Astrocyte of the spinal cord (primary cell): ENCODE measurements around the gene HPGDS.
"Not testable (repeated sequence)": the region's sequence is repeated elsewhere in the genome, so short reads cannot be mapped to it uniquely, and the experiment has no call there.

Source experiments
- DNase-seq: peaks from one replicate; pipeline ENCODE4 v3.0.0; 2011; ENCODE audit warnings: low read depth, low spot score
- H3K4me3 ChIP-seq: 2 replicates; pipeline ENCODE4 v1.5.1; 2011; ENCODE audit warnings: low read depth, mild to moderate bottlenecking, low read length, moderate library complexity
- CTCF ChIP-seq: IDR thresholded peaks from 2 replicates; pipeline ENCODE4 v1.5.1; 2012; ENCODE audit warnings: low read depth, mild to moderate bottlenecking, low read length, inconsistent platforms
- in situ Hi-C: cut with HindIII; loops from 2 replicates; pipeline ENCODE4 v1.10.0; 2017; ENCODE audit warnings: low sequenced_read_pairs

Gene HPGDS

GRCh38 chr4:94334962-94335361 is 7.7 kb downstream of the HPGDS start:
- DNase-seq: no peak
- in situ Hi-C loops: no loop called here
- no peak overlapping the region for H3K4me3 ChIP-seq
- no peak for TF ChIP-seq CTCF

GRCh38 chr4:94334476-94334875 is 8.2 kb downstream of the HPGDS start:
- in situ Hi-C loops: no loop called here
- H3K4me3 ChIP-seq: no peak overlapping the region
- no peak for DNase-seq
- TF ChIP-seq CTCF: no peak

- no peak for TF ChIP-seq CTCF
- no peak overlapping the region for H3K4me3 ChIP-seq
- no peak for DNase-seq
- in situ Hi-C loops: no loop called here
Measured at GRCh38 chr4:94333866-94334265, 8.8 kb downstream of the HPGDS start.

- TF ChIP-seq CTCF: peak; percentile 33
- in situ Hi-C loops: no loop called here
- H3K4me3 ChIP-seq: no peak overlapping the region
- DNase-seq: no peak
Measured at GRCh38 chr4:94332983-94333590, 9.5 kb downstream of the HPGDS start.

- no peak for DNase-seq
- in situ Hi-C loops: no loop called here
- H3K4me3 ChIP-seq: no peak overlapping the region
- no peak for TF ChIP-seq CTCF
Measured at GRCh38 chr4:94329933-94330332, 12.7 kb downstream of the HPGDS start.

GRCh38 chr4:94325835-94326234 is 16.8 kb downstream of the HPGDS start:
- in situ Hi-C loops: no loop called here
- no peak overlapping the region for H3K4me3 ChIP-seq
- no peak for DNase-seq
- no peak for TF ChIP-seq CTCF

GRCh38 chr4:94319927-94320326 is 22.7 kb downstream of the HPGDS start:
- H3K4me3 ChIP-seq, in situ Hi-C loops, DNase-seq: not testable (repeated sequence)
